ENCODE results near the gene P2RY12. TPM values are rescaled to one million over a fixed set of nuclear protein-coding genes. Genes with fewer than 3 reads are reported as not detected.

Gene P2RY12
- total RNA-seq, 1 experiment from 2014 or later = not detected

- H3K27ac Mint-ChIP-seq (ENCODE audit: unreplicated experiment) = peak overlapping the region; percentile 46
- CTCF ChIA-PET = no interaction called here
These were observed 70.0 kb downstream of the P2RY12 start for GRCh38 chr3:151314593-151314992.

GRCh38 chr3:151314137-151314536, 70.4 kb downstream of the P2RY12 start:
- Histone ChIP-seq H3K27me3 (replicated peaks; ENCODE audit: control insufficient read depth, insufficient read depth, low read length) (no peaks in the 10 kb centered on the region), H3K36me3 (ENCODE audit: control insufficient read depth, insufficient read depth, low read length) (no peaks in the 10 kb centered on the region), H3K9me3 (no peaks in the 10 kb centered on the region), H3K4me1 (no peaks in the 10 kb centered on the region), H3K4me3 (ENCODE audit: low read depth, low read length) (no peak overlapping the region)
- CTCF ChIA-PET = no interaction called here
- H3K36me3 Mint-ChIP-seq (ENCODE audit: insufficient read depth, unreplicated experiment) = no peaks in the 10 kb centered on the region
- intact Hi-C loops (cut with micrococcal nuclease; ENCODE audit: unreplicated experiment) = no loop called here
- H3K9me3 Mint-ChIP-seq (ENCODE audit: unreplicated experiment) = no peaks in the 10 kb centered on the region
- no peak overlapping the region for H3K4me3 Mint-ChIP-seq (ENCODE audit: unreplicated experiment)
- no peak for DNase-seq
- TF ChIP-seq CTCF (IDR thresholded peaks at IDR 0.05; ENCODE audit: insufficient read depth in 1 of 2, low read depth in 1 of 2, low read length in 1 of 2, severe bottlenecking in 1 of 2, unreplicated experiment in 1 of 2) = no peak
- no peaks in the 10 kb centered on the region for H3K27me3 Mint-ChIP-seq (ENCODE audit: insufficient read depth, unreplicated experiment)
- POLR2A ChIA-PET = no interaction called here
- BruUV-seq (replicated peaks) = no TSS peak
- H3K27ac Mint-ChIP-seq (ENCODE audit: unreplicated experiment) = no peak overlapping the region
- peaks cover 12% of the 10 kb centered on the region for H3K4me1 Mint-ChIP-seq (ENCODE audit: low read depth, unreplicated experiment)

More at GRCh38 chr3:151314593-151314992, 70.0 kb downstream of the P2RY12 start:
- H3K4me1 Mint-ChIP-seq (ENCODE audit: low read depth, unreplicated experiment) = peaks cover 12% of the 10 kb centered on the region
- TF ChIP-seq CTCF (IDR thresholded peaks at IDR 0.05; ENCODE audit: insufficient read depth in 1 of 2, low read depth in 1 of 2, low read length in 1 of 2, severe bottlenecking in 1 of 2, unreplicated experiment in 1 of 2) = no peak
- H3K4me3 Mint-ChIP-seq (ENCODE audit: unreplicated experiment) = no peak overlapping the region
- Histone ChIP-seq H3K4me1 (no peaks in the 10 kb centered on the region), H3K9me3 (no peaks in the 10 kb centered on the region), H3K4me3 (ENCODE audit: low read depth, low read length) (no peak overlapping the region), H3K36me3 (ENCODE audit: control insufficient read depth, insufficient read depth, low read length) (no peaks in the 10 kb centered on the region), H3K27me3 (replicated peaks; ENCODE audit: control insufficient read depth, insufficient read depth, low read length) (no peaks in the 10 kb centered on the region)
- no peak for DNase-seq
- no peaks in the 10 kb centered on the region for H3K27me3 Mint-ChIP-seq (ENCODE audit: insufficient read depth, unreplicated experiment)
- intact Hi-C loops (cut with micrococcal nuclease; ENCODE audit: unreplicated experiment) = no loop called here
- H3K9me3 Mint-ChIP-seq (ENCODE audit: unreplicated experiment) = no peaks in the 10 kb centered on the region
- POLR2A ChIA-PET = no interaction called here
- no peaks in the 10 kb centered on the region for H3K36me3 Mint-ChIP-seq (ENCODE audit: insufficient read depth, unreplicated experiment)
- BruUV-seq (replicated peaks) = no TSS peak

- Mint-ChIP-seq H3K4me1 (ENCODE audit: low read depth, unreplicated experiment) (peaks cover 12% of the 10 kb centered on the region), H3K27me3 (ENCODE audit: insufficient read depth, unreplicated experiment) (no peaks in the 10 kb centered on the region), H3K36me3 (ENCODE audit: insufficient read depth, unreplicated experiment) (no peaks in the 10 kb centered on the region), H3K9me3 (ENCODE audit: unreplicated experiment) (no peaks in the 10 kb centered on the region), H3K27ac (ENCODE audit: unreplicated experiment) (no peak overlapping the region), H3K4me3 (ENCODE audit: unreplicated experiment) (no peak overlapping the region)
- no peak for TF ChIP-seq CTCF (IDR thresholded peaks at IDR 0.05; ENCODE audit: insufficient read depth in 1 of 2, low read depth in 1 of 2, low read length in 1 of 2, severe bottlenecking in 1 of 2, unreplicated experiment in 1 of 2)
- Histone ChIP-seq H3K27me3 (replicated peaks; ENCODE audit: control insufficient read depth, insufficient read depth, low read length) (no peaks in the 10 kb centered on the region), H3K4me3 (ENCODE audit: low read depth, low read length) (no peak overlapping the region), H3K4me1 (no peaks in the 10 kb centered on the region), H3K9me3 (no peaks in the 10 kb centered on the region), H3K36me3 (ENCODE audit: control insufficient read depth, insufficient read depth, low read length) (no peaks in the 10 kb centered on the region)
- intact Hi-C loops (cut with micrococcal nuclease; ENCODE audit: unreplicated experiment) = no loop called here
- ChIA-PET POLR2A (no interaction called here), CTCF (no interaction called here)
- no TSS peak for BruUV-seq (replicated peaks)
- no peak for DNase-seq
These were observed 71.6 kb downstream of the P2RY12 start for GRCh38 chr3:151312972-151313371.

All from Caco-2 (cell line).